ENCODE results near the gene LRRC7.
"Not testable (repeated sequence)": the region's sequence is repeated elsewhere in the genome, so short reads cannot be mapped to it uniquely, and the experiment has no call there.

Gene LRRC7

DNA sequence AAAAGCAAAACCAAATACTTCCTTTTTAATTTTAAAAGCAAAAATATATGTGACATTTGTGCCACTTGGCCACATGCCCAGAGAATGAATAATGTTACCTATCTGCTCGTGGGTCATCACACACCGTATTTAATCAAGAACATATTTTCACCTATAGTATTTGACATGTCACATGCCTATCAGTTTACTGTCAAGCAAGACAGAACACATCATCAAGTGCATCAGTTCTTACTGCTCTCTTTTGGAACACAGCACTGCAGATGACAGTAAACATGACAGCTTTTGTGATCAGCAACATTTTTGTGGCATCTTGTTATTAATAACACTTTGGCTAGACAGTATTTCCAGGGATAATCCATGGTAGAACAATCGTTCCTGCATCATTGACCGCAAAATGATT is 134.4 kb downstream of the LRRC7 start:
- no peak for TF ChIP-seq TAF1 (IDR thresholded peaks at IDR 0.05; ENCODE audit: borderline replicate concordance, low read depth, low read length)
- TF ChIP-seq POLR2A (IDR thresholded peaks at IDR 0.05; ENCODE audit: low read depth, low read length) = no peak
- TF ChIP-seq POLR2AphosphoS5 (IDR thresholded peaks at IDR 0.05; ENCODE audit: low read depth, low read length) = no peak
- DNase-seq (ENCODE audit: insufficient read length) (no peak), FAIRE-seq (no peak)

DNA sequence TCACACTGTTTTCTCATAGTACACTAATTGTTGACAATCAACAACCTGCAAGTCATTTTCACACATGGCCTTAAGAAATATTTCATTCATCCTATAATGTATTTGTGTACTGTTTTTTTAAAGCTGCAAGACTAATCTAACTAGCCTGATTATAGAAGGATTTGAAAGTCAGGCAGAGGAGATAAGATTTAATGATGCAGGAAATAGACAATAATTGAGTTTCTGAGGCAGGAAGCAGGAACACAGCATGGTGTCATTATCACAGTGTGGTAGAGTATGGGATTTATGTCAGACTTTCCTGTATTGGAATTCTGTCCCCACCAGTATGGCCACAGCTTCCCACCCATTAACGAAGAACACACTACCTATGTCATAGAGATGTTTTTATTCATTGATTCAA is 138.8 kb downstream of the LRRC7 start:
- FAIRE-seq (no peak), DNase-seq (ENCODE audit: insufficient read length) (no peak)
- TF ChIP-seq POLR2AphosphoS5 (IDR thresholded peaks at IDR 0.05; ENCODE audit: low read depth, low read length) (no peak), POLR2A (IDR thresholded peaks at IDR 0.05; ENCODE audit: low read depth, low read length) (no peak), TAF1 (IDR thresholded peaks at IDR 0.05; ENCODE audit: borderline replicate concordance, low read depth, low read length) (no peak)

DNA sequence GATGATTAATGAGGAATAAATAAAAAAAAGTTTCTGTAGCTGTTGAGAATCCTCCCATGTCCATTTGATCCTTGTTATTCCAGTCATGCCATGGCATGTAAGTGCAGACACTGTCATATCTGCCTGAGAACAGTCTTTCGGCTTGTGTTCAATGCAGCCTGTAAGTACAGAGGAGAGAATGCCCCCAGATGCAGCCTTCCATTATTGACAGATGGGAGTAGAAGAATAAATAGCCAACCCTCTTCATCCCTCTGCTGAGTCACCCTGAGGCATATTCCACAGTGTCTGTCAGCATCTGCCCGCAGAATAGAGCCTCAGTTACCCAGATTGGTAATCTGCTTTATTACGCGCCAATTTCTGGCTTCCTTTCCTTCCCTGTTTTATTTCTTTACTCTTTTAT is 139.4 kb downstream of the LRRC7 start:
- DNase-seq (ENCODE audit: insufficient read length) = no peak
- TF ChIP-seq POLR2A (IDR thresholded peaks at IDR 0.05; ENCODE audit: low read depth, low read length) (no peak), POLR2AphosphoS5 (IDR thresholded peaks at IDR 0.05; ENCODE audit: low read depth, low read length) (no peak), TAF1 (IDR thresholded peaks at IDR 0.05; ENCODE audit: borderline replicate concordance, low read depth, low read length) (no peak)
- FAIRE-seq = no peak

DNA sequence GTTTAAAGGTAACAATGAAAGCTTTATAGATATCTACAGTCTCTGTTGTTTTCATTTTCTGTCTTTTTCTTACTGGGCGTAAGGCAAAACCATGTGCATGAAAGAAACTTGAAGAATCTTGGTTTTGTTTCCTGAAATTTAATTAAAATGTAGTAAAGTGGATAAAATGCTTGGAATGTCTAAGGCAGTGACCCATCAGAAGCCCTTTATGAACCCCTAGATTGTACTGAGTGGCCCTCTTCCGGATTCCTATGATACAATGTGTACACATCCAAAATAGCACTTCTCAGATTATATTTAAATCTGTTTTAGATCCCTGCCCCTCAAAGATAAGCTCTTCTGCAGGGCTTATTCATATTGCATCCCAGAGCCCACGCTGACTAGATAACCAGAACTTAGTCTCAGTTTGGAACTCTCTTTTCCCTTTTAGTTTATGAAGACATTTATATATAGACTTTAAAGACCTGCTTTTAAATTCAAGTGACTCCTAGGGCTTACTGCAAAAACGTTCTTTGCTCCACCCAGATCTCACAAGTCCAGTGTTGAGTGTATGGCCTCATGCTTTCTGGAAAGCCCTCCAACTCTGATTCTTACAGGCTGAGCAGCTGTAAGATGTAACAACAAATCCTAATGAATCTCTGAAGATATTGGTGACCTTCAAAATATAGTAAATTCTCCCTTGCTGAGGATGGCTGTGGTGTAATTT is 142.9 kb downstream of the LRRC7 start:
- TF ChIP-seq POLR2AphosphoS5 (IDR thresholded peaks at IDR 0.05; ENCODE audit: low read depth, low read length) (no peak), TAF1 (IDR thresholded peaks at IDR 0.05; ENCODE audit: borderline replicate concordance, low read depth, low read length) (no peak)
- DNase-seq (ENCODE audit: insufficient read length) (no peak), FAIRE-seq (no peak)

DNA sequence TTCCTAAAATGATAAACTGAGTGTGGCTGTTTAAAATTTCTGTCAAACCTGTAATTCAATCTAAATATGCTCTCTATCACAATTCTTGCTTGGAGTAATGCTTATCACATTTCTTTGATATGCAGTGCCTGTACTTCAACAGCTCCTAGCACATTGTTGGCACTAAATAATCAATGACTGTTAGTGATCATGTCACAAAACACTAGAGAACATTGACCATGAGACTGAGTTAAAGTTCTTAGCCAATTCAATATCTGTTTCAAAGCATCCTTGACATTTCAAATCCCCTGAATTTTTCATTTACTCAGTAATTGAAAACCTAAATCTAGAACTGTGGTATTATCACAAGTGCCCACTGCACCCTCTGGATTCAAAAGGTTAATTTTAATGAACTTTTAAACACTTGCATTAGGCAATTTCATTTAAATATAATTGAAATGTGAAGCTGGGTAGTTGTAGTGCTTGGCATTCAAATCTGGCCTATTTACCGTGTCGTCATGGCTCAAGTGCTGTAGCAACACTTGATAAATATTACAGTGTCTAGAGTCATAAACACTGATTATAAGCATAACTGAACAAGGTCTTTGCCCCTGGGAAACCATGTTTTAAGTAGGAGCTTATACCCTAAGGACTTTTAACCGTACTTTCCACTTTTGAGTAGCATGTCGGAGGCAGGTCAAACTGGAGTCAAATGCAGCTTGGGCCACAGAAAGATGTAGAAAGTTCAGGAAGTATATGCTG is 143.6 kb downstream of the LRRC7 start:
- no peak for TF ChIP-seq POLR2AphosphoS5 (IDR thresholded peaks at IDR 0.05; ENCODE audit: low read depth, low read length)
- TF ChIP-seq TAF1 (IDR thresholded peaks at IDR 0.05; ENCODE audit: borderline replicate concordance, low read depth, low read length) = no peak
- no peak for TF ChIP-seq POLR2A (IDR thresholded peaks at IDR 0.05; ENCODE audit: low read depth, low read length)
- DNase-seq (ENCODE audit: insufficient read length) = no peak
- FAIRE-seq = no peak

DNA sequence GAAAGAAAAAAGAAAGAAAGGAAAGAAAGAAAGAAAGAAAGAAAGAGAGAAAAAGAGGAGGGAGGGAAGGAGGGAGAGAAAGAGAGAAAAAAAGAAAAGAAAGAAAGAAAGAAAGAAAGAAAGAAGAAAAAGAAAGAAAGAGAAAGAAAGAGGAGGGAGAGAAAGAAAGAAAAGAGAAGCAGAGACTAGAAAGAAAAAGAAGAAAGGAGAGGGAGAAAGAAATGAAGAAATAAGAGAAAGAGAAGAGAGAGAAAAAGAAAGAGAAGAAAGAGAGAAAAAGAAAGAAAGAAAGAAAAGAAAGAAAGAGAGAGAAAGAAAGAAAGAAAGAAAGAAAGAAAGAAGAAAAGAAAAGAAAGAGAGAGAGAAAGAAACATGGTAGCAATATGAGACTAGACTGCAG is 150.1 kb downstream of the LRRC7 start:
- not testable (repeated sequence) for FAIRE-seq

DNA sequence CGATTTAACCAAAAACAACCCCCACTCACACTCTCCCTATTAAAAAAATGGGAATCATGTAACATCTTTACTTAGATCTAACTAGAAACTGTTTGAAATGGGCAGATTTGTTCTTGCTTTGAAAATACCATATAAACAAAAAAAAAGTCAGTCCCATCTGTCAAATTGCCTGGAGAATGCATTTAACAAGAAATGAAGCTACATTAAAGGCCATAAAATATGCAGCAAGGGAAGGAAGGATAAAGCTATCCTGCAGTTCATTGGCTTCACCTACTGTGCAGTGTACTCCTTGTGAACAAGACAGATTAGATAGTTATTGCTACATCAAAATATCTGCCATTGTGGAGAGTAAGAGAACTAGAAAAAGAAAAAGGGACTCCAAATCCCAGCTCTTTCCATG is 160.5 kb downstream of the LRRC7 start:
- no peak for FAIRE-seq
- TF ChIP-seq POLR2A (IDR thresholded peaks at IDR 0.05; ENCODE audit: low read depth, low read length) = no peak
- TF ChIP-seq POLR2AphosphoS5 (IDR thresholded peaks at IDR 0.05; ENCODE audit: low read depth, low read length) = no peak
- TF ChIP-seq TAF1 (IDR thresholded peaks at IDR 0.05; ENCODE audit: borderline replicate concordance, low read depth, low read length) = no peak
- DNase-seq (ENCODE audit: insufficient read length) = no peak

More for the DNA sequence above, 150.1 kb downstream of the LRRC7 start:
- DNase-seq (ENCODE audit: insufficient read length) = not testable (repeated sequence)

DNA sequence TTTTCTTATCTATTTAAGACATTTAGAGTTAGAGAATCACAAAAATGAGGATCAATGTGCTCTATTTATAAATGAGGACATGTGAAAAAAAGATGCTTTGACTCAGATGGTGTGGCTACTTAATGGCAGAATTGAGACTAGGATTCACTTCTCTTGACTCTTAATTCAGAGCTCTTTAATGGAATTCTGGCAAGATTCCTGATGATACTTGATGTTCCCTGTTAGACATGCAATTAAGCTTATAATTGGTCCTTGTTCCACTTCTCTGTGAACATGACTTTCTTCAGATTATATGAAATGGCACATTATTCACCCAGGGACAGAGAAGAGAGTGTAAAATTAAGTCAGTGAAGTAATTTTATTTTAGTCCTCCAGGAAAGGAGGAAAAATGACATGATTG is 165.3 kb downstream of the LRRC7 start:
- FAIRE-seq (no peak), DNase-seq (ENCODE audit: insufficient read length) (no peak)
- no peak for TF ChIP-seq TAF1 (IDR thresholded peaks at IDR 0.05; ENCODE audit: borderline replicate concordance, low read depth, low read length)
- TF ChIP-seq POLR2AphosphoS5 (IDR thresholded peaks at IDR 0.05; ENCODE audit: low read depth, low read length) = no peak
- no peak for TF ChIP-seq POLR2A (IDR thresholded peaks at IDR 0.05; ENCODE audit: low read depth, low read length)

DNA sequence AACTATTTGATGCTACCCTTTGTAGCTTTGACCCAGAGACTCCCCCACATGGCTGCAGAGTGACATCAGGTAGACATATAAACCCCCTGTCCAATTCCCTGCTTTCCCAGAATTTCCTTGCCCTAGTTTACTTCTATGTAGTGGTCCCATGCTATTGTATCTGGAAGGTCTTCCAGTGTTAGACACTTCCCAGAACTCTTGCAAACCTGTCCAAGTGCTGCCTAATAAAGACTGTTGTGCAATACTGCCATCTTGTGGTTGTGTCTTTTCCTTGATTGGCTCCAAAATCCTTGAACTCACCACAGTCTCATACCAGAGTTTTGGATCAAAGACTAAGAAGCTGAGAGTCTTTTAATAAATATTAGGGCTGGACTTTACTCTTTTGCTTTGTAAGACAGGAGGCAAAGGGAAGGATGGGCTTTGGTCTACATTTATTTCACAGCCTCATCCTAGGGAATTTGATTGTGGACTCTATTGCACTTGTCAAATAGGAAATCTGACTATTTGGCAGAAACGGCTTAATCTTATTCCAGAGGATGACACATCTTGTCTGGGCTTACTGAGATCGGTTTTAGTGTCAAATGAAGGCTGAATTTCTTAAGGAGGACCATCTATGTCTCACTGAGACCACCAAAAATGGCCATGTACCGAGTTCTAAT is 169.9 kb downstream of the LRRC7 start:
- FAIRE-seq (peak; percentile 75), DNase-seq (ENCODE audit: insufficient read length) (no peak)
- TF ChIP-seq TAF1 (IDR thresholded peaks at IDR 0.05; ENCODE audit: borderline replicate concordance, low read depth, low read length) (no peak), POLR2A (IDR thresholded peaks at IDR 0.05; ENCODE audit: low read depth, low read length) (no peak), POLR2AphosphoS5 (IDR thresholded peaks at IDR 0.05; ENCODE audit: low read depth, low read length) (no peak)

DNA sequence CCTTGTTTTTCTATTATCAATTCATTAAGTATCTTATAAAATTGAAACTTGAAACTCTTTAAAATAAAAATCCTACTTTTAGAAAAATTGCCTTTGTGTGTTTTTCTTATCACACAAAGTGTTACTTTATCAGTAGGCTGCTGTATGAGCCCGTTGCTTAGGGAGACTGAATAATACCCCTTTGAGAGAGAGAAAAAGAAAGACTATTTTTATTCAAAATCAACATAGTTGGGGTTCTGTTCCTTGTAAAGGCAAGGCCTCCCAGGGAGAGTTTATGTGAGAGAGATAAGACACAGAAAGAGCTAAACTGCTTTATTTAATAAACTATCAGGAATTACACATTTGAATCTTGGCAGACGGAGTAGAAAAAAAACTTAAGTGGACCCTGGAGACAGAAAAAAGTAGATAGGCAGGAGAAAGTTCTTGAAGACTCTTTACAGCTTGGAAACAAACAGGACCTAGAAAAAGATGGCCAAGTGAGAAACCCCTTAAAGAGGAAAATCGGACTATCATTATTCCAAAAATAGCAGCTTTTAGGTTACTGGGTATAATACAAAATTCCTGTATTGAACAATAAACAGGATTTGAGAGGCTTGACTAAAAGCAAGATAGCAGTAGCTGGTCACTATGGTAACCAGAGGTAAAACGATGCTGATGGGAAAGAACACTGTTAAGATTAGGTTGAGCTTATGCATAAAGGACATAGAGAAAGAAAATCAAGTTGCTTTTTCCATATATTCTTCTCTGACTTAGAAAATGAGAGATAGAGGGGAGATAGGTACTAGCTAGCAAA is 170.9 kb downstream of the LRRC7 start:
- TF ChIP-seq POLR2AphosphoS5 (IDR thresholded peaks at IDR 0.05; ENCODE audit: low read depth, low read length) = no peak
- no peak for DNase-seq (ENCODE audit: insufficient read length)
- FAIRE-seq = no peak

DNA sequence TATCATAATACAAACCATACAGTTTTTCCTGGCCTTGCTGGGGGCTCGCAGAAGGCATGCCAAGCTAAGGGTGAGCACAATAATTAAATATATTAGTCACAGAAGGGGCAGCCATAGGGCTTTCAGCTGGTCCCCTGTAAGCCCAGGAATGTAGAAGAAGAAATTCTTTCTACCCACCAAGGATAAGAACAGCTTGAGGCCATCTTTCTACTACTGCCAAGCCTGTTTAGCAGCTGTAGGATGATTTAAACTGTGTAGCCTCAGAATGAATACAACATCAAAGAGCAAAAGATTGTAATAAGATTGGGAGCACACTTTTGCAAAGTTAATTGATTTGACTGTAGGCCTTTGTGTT is 171.5 kb downstream of the LRRC7 start:
- DNase-seq (ENCODE audit: insufficient read length) (no peak), FAIRE-seq (no peak)
- no peak for TF ChIP-seq POLR2AphosphoS5 (IDR thresholded peaks at IDR 0.05; ENCODE audit: low read depth, low read length)
- TF ChIP-seq TAF1 (IDR thresholded peaks at IDR 0.05; ENCODE audit: borderline replicate concordance, low read depth, low read length) = no peak
- no peak for TF ChIP-seq POLR2A (IDR thresholded peaks at IDR 0.05; ENCODE audit: low read depth, low read length)

Measured in GM12892 (cell line).